SK-N-SH (cell line): ENCODE measurements around the gene CPB1. TPM values are rescaled to one million over a fixed set of nuclear protein-coding genes. Genes with fewer than 3 reads are reported as not detected.

ENCODE experiments used
- CTCF ChIA-PET: fragments of 300-600, 350-600 bp; formaldehyde crosslinking; extraction: SDS; loops from one replicate; lab custom pipeline; 2021; lab: Yijun Ruan, JAX
- POLR2A ChIA-PET: fragments of 350-600 bp; sonication (Branson Sonifier 250); formaldehyde crosslinking; extraction: SDS; loops from one replicate; lab custom pipeline; 2020; ENCODE audit warnings: antibody characterized with exemption, inconsistent platforms; lab: Yijun Ruan, JAX
- DNase-seq: peaks from one replicate; pipeline ENCODE4 v3.0.0; 2012
- H2AFZ ChIP-seq: fragments of 200-600 bp; sonication (generic); 2 replicates; pipeline ENCODE4 v1.8.1; 2016; ENCODE audit warnings: antibody characterized with exemption, mild to moderate bottlenecking, low read depth
- H3F3A ChIP-seq: fragments of 200-600 bp; sonication (generic); replicated peaks from 2 replicates; pipeline ENCODE3; 2016; ENCODE audit warnings: antibody characterized with exemption, mild to moderate bottlenecking; ENCODE audit not compliant: insufficient read depth
- H3K27ac ChIP-seq, 2 experiments: fragments of 200-500 bp in 1 of 2; fragments of 200-600 bp in 1 of 2; sonication (Bioruptor generic) in 1 of 2; sonication (generic), shearing (Covaris generic) in 1 of 2; 2 replicates each; pipeline versions ENCODE4 v1.5.1 to v1.6.1; 2014 to 2016; ENCODE audit warnings: low read depth in 2 of 2, inconsistent platforms in 1 of 2, low read length in 1 of 2, mild to moderate bottlenecking in 1 of 2, mixed read lengths in 1 of 2
- H3K27me3 ChIP-seq: fragments of 200-600 bp; sonication (generic), shearing (Covaris generic); 2 replicates; pipeline ENCODE4 v1.6.1; 2016; ENCODE audit warnings: mixed run types; ENCODE audit not compliant: insufficient read depth
- H3K36me3 ChIP-seq, 2 experiments: fragments of 200-500 bp in 1 of 2; fragments of 200-600 bp in 1 of 2; sonication (Bioruptor generic) in 1 of 2; sonication (generic) in 1 of 2; replicated peaks in 1 of 2; 2 replicates each; pipeline versions ENCODE3 to v1.5.1; 2014 to 2016; ENCODE audit warnings: low read length in 1 of 2, mild to moderate bottlenecking in 1 of 2; ENCODE audit not compliant: insufficient read depth in 2 of 2, control insufficient read depth in 1 of 2
- H3K4me1 ChIP-seq, 2 experiments: fragments of 200-500 bp in 1 of 2; fragments of 200-600 bp in 1 of 2; sonication (Bioruptor generic) in 1 of 2; sonication (generic), shearing (Covaris generic) in 1 of 2; 2 replicates each; pipeline versions ENCODE4 v1.5.1 to v1.6.1; 2014 to 2016; ENCODE audit warnings: low read depth in 1 of 2, low read length in 1 of 2, mixed run types in 1 of 2; ENCODE audit not compliant: insufficient read depth in 2 of 2, control insufficient read depth in 1 of 2
- H3K4me2 ChIP-seq: fragments of 200-600 bp; sonication (generic), shearing (Covaris generic); 2 replicates; pipeline ENCODE4 v1.6.1; 2017; ENCODE audit warnings: mixed run types
- H3K4me3 ChIP-seq, 2 experiments: fragments of 200-500 bp in 1 of 2; fragments of 200-600 bp in 1 of 2; sonication (Bioruptor generic) in 1 of 2; sonication (generic), shearing (Covaris generic) in 1 of 2; 2 replicates each; pipeline versions ENCODE4 v1.5.1 to v1.8.1; 2014 to 2016; ENCODE audit warnings: low read depth in 2 of 2, inconsistent platforms in 1 of 2, low read length in 1 of 2, mild to moderate bottlenecking in 1 of 2, mixed read lengths in 1 of 2, moderate library complexity in 1 of 2
- H3K79me2 ChIP-seq: fragments of 200-600 bp; sonication (generic); 2 replicates; pipeline ENCODE4 v1.8.1; 2017; ENCODE audit warnings: mild to moderate bottlenecking; ENCODE audit not compliant: insufficient read depth
- H3K9ac ChIP-seq: fragments of 200-600 bp; sonication (generic); 2 replicates; pipeline ENCODE4 v1.6.1; 2017; ENCODE audit warnings: mixed run types
- H3K9me2 ChIP-seq: fragments of 200-600 bp; sonication (generic); 2 replicates; pipeline ENCODE4 v1.6.1; 2017; ENCODE audit warnings: mixed run types
- H3K9me3 ChIP-seq: fragments of 200-600 bp; sonication (generic); 2 replicates; pipeline ENCODE4 v1.6.1; 2017; ENCODE audit warnings: mixed run types, mild to moderate bottlenecking, moderate library complexity
- H4K20me1 ChIP-seq: fragments of 200-600 bp; sonication (generic); 2 replicates; pipeline ENCODE4 v1.6.1; 2017; ENCODE audit warnings: mild to moderate bottlenecking, mixed run types; ENCODE audit not compliant: insufficient read depth
- CTCF ChIP-seq: fragments of 200-600 bp; sonication (generic); IDR thresholded peaks from 2 replicates; pipeline ENCODE4 v1.6.1; 2017; ENCODE audit warnings: antibody characterized with exemption, mild to moderate bottlenecking, moderate library complexity
- ELF1 ChIP-seq: IDR thresholded peaks from 2 replicates; pipeline ENCODE4 v1.4.0; 2012
- FOSL2 ChIP-seq: IDR thresholded peaks from 2 replicates; pipeline ENCODE4 v1.4.0; 2012; ENCODE audit warnings: low read depth, mild to moderate bottlenecking, moderate library complexity, borderline replicate concordance
- FOXJ3 ChIP-seq: sonication (generic); formaldehyde crosslinking; IDR thresholded peaks from 2 replicates; pipeline ENCODE4 v1.5.1; 2020; ENCODE audit warnings: mild to moderate bottlenecking, missing genetic modification reagents
- GATA2 ChIP-seq: sonication (generic); formaldehyde crosslinking; IDR thresholded peaks from 2 replicates; pipeline ENCODE4 v1.5.0; 2020; ENCODE audit warnings: mild to moderate bottlenecking, missing genetic modification reagents
- JUND ChIP-seq: IDR thresholded peaks from 2 replicates; pipeline ENCODE4 v1.4.0; 2012
- MXI1 ChIP-seq: IDR thresholded peaks from 2 replicates; pipeline ENCODE4 v1.6.1; 2012; ENCODE audit warnings: mild to moderate bottlenecking, low read depth, low read length, improper control_type of control experiment
- NFIC ChIP-seq: IDR thresholded peaks from 2 replicates; pipeline ENCODE4 v1.4.0; 2012; ENCODE audit warnings: borderline replicate concordance
- NRF1 ChIP-seq: IDR thresholded peaks from 2 replicates; pipeline ENCODE4 v1.6.1; 2012; ENCODE audit warnings: low read depth, mild to moderate bottlenecking, low read length
- POLR2AphosphoS5 ChIP-seq: IDR thresholded peaks from 2 replicates; pipeline ENCODE4 v1.6.1; 2012; ENCODE audit warnings: low read depth, low read length
- REST ChIP-seq: IDR thresholded peaks from 2 replicates; pipeline ENCODE4 v1.6.1; 2012; ENCODE audit warnings: mild to moderate bottlenecking, low read depth, low read length, moderate library complexity
- SIN3A ChIP-seq: IDR thresholded peaks from 2 replicates; pipeline ENCODE4 v1.6.1; 2012; ENCODE audit warnings: low read depth, mild to moderate bottlenecking, low read length, moderate library complexity, borderline replicate concordance
- SMC3 ChIP-seq: IDR thresholded peaks from 2 replicates; pipeline ENCODE4 v1.6.1; 2012; ENCODE audit warnings: low read depth, low read length, improper control_type of control experiment
- TCF12 ChIP-seq: IDR thresholded peaks from 2 replicates; pipeline ENCODE4 v1.4.0; 2012
- TEAD4 ChIP-seq: IDR thresholded peaks from 2 replicates; pipeline ENCODE4 v1.4.0; 2012; ENCODE audit warnings: mild to moderate bottlenecking, borderline replicate concordance; ENCODE audit not compliant: insufficient read depth
- YY1 ChIP-seq: IDR thresholded peaks from 2 replicates; pipeline ENCODE4 v1.4.0; 2012; ENCODE audit warnings: low read depth, mild to moderate bottlenecking
- WGBS: methylation state at CpG from one replicate; pipeline ENCODE4 v1.1.6; 2017; ENCODE audit warnings: low lambda C conversion rate; 5-methylcytosine and 5-hydroxymethylcytosine counted together
- polyA plus RNA-seq, 3 experiments: library from polyadenylated mRNA; depleted of rRNA; stranded (reverse); fragments of >200 nt; gene quantifications; 2 replicates each; pipeline ENCODE4 v1.2.3, GENCODE V29; 2012

Gene CPB1
- polyA plus RNA-seq, 1 of the 3 experiments (the other 2 are of a cell fraction): 0.26 TPM

- ChIA-PET CTCF (no interaction called here), POLR2A (no interaction called here)
- 88% methylated on average over 3 of the region's 3 CpGs for WGBS
- H3K79me2 ChIP-seq: no peaks in the 10 kb centered on the region
- no peak overlapping the region for H3K9ac ChIP-seq
- no peak overlapping the region for H3K4me3 ChIP-seq
- H3K9me3 ChIP-seq: no peaks in the 10 kb centered on the region
- no peak overlapping the region for H3K4me2 ChIP-seq
- DNase-seq: no peak
- H3K9me2 ChIP-seq: no peaks in the 10 kb centered on the region
- H3F3A ChIP-seq: no peaks in the 10 kb centered on the region
- H3K4me1 ChIP-seq: no peaks in the 10 kb centered on the region
- no peaks in the 10 kb centered on the region for H3K36me3 ChIP-seq
- TF ChIP-seq FOSL2: no peak
- TF ChIP-seq FOXJ3 (CRISPR knock-in tag): no peak
- no peak for TF ChIP-seq REST
- no peak for TF ChIP-seq TEAD4
- no peak for TF ChIP-seq NFIC
- TF ChIP-seq SIN3A: no peak
- TF ChIP-seq YY1: no peak
- TF ChIP-seq CTCF: no peak
- no peak for TF ChIP-seq NRF1
- no peak for TF ChIP-seq POLR2AphosphoS5
- TF ChIP-seq TCF12: no peak
- no peaks in the 10 kb centered on the region for H4K20me1 ChIP-seq
- H3K27me3 ChIP-seq: no peaks in the 10 kb centered on the region
- H2AFZ ChIP-seq: no peak overlapping the region
- H3K27ac ChIP-seq: no peak overlapping the region
These were observed 28.8 kb downstream of the CPB1 start for GRCh38 chr3:148856384-148856783.

- H3K9me2 ChIP-seq: no peaks in the 10 kb centered on the region
- no peaks in the 10 kb centered on the region for H3F3A ChIP-seq
- no peaks in the 10 kb centered on the region for H3K27me3 ChIP-seq
- no peak overlapping the region for H2AFZ ChIP-seq
- CTCF ChIA-PET: interaction anchor here (1.2 kb wide), 1 partner anchor 86 kb away, joined by 4 read pairs; no protein-coding TSS in a partner anchor
- H3K9ac ChIP-seq: no peak overlapping the region
- no peak overlapping the region for H3K4me3 ChIP-seq
- H3K4me1 ChIP-seq: no peaks in the 10 kb centered on the region
- TF ChIP-seq GATA2 (no peak), MXI1 (no peak), TEAD4 (no peak), JUND (no peak), SMC3 (no peak), REST (no peak), ELF1 (no peak)
- no peaks in the 10 kb centered on the region for H3K79me2 ChIP-seq
- H3K4me2 ChIP-seq: no peak overlapping the region
- H4K20me1 ChIP-seq: no peaks in the 10 kb centered on the region
- no peak overlapping the region for H3K27ac ChIP-seq
- POLR2A ChIA-PET: no interaction called here
- no peaks in the 10 kb centered on the region for H3K36me3 ChIP-seq
- no peaks in the 10 kb centered on the region for H3K9me3 ChIP-seq
- DNase-seq: no peak
- whole genome bisulfite sequencing: 62% methylated on average over 4 of the region's 4 CpGs
These were observed 29.7 kb downstream of the CPB1 start for GRCh38 chr3:148857316-148857715.
